Pancreas (tissue), 10 donors: Measurements from ENCODE around the gene HOXD13. TPM values are rescaled to one million over a fixed set of nuclear protein-coding genes. Genes with fewer than 3 reads are reported as not detected.

Experiments used
- ATAC-seq, 4 donors: fragments of 200-7000 bp; cut with Tn5 transposase; one replicate each; pipeline versions ENCODE4 v1.8.0 to v1.9.1; 2020; ENCODE audit warnings: mild to moderate bottlenecking in 4 of 4, moderate library complexity in 4 of 4
- DNase-seq, 6 donors: peaks; one replicate each; pipeline ENCODE4 v3.0.0-alpha.2; 2020
- FAIRE-seq: peaks from 2 replicates; lab custom pipeline; 2012; peaks lifted over from hg19 to GRCh38; lab: Jason Lieb, UNC
- H3K27ac ChIP-seq, 4 donors: fragments of 200-600 bp; sonication (generic); 1 replicate in 3 of 4; 2 replicates in 1 of 4; pipeline versions ENCODE4 v1.5.0 to v1.8.0; 2020
- H3K27me3 ChIP-seq, 4 donors: fragments of 200-600 bp; one replicate each; pipeline ENCODE4 v1.8.0; 2021
- H3K36me3 ChIP-seq, 3 donors: fragments of 200-600 bp; sonication (generic) in 1 of 3; one replicate each; pipeline versions ENCODE4 v1.5.0 to v1.8.0; 2020 to 2021
- H3K4me1 ChIP-seq, 3 donors: fragments of 200-600 bp; one replicate each; pipeline ENCODE4 v1.8.0; 2021
- H3K4me3 ChIP-seq, 4 donors: fragments of 200-600 bp; sonication (generic) in 2 of 4; one replicate each; pipeline versions ENCODE4 v1.5.0 to v1.8.0; 2020 to 2021
- H3K9me3 ChIP-seq, 4 donors: fragments of 200-600 bp; one replicate each; pipeline ENCODE4 v1.8.0; 2021
- WGBS, 2 donors: extraction: QIAGEN DNeasy Blood & Tissue Kit; methylation state at CpG; one replicate each; pipeline ENCODE4 v1.1.7; 2013; 5-methylcytosine and 5-hydroxymethylcytosine counted together
- intact Hi-C, 3 donors: fragments of 100-400 bp; cut with DNase I; formaldehyde crosslinking; loops; one replicate each; pipeline versions ENCODE4 v1.11.1 to v1.14.2; 2022
- polyA plus RNA-seq, 2 donors: library from polyadenylated mRNA; stranded (reverse); fragments of 200-250 nt; gene quantifications; one replicate each; pipeline ENCODE4 v1.2.3, GENCODE V29; 2013
- total RNA-seq, 6 donors: library from RNA; stranded (reverse); fragmentation: NEBNext Ultra II Directional in 4 of 6; extraction: Animal tissue kit (Norgen Biotek cat#: 25700) in 4 of 6; gene quantifications; one replicate each; pipeline versions ENCODE4 v1.2.1 to v1.2.4, GENCODE V29; 2021 to 2023
- TF ChIP-seq, protein P1 (sequence below), 4 donors: fragments of 200-600 bp; sonication (generic) in 3 of 4; IDR thresholded peaks; one replicate each; pipeline versions ENCODE4 v1.5.0 to v1.8.0; 2021; ENCODE audit warnings: antibody characterized with exemption in 4 of 4
- donor health status: healthy with polysubstance abuse.
- donor health status: DM: no; HTN: no; CAD: no; lungs with moderate emphysema.
- donor health status: DM: no; HTN: no; CAD: no.
- donor health status: control.
- donor health status: control.
- donor health status: Bipolar disorder and iron deficiency.
- donor health status: DM: yes; HTN: yes; CAD: no.
- donor health status: DM: no; HTN: no; CAD: no.
- donor health status: DM: no; HTN: no; CAD: no.
- donor health status: DM: yes; HTN: yes; CAD: no.

HOXD13 gene
- total and polyA plus RNA-seq, 8 donors, result not detected

DNA sequence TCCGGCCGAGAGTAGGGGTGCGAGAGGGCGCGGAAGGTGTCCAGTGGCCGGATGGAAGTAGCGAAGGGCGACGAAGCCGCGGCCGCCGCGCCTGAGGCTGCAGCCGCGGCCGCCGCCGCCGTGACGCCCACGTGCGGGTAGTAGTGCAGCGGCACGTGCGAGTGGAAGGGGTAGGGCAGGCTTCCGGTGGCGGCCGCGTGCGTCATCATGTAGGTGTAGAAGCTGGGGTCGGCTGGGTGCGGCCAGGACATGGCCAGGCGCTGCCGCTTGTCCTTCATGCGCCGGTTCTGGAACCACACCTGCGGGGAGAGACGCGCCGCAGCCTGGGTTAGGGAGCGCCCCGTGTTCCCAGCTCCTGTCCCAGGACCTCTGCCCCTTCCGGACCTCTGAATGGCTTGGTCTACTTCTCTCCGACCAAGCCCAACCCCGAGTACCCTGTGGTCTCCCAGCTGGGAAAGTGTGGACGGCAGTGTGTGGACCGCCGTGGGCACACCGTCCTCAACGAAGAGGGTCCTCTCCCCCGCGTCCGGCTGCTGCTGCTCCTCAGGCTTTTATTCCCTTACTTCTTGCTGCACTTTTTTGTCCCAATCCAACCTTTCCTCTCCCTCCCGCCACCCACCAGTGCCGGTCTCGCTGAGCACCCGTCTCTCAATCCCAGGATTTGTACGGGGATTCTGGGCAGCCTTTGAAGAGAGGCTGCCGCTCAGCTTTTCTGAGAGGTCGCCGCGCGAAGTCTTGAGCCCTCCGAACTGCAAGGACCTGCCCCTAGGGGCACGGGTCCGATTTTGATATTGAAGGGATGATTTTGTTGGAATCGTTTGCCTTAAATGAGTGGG lies 11.8 kb upstream of the HOXD13 start:
- intact Hi-C loops, result no loop called here
- peak overlapping the region in 1 of 4 donors; percentile 18 for H3K4me3 ChIP-seq

DNA sequence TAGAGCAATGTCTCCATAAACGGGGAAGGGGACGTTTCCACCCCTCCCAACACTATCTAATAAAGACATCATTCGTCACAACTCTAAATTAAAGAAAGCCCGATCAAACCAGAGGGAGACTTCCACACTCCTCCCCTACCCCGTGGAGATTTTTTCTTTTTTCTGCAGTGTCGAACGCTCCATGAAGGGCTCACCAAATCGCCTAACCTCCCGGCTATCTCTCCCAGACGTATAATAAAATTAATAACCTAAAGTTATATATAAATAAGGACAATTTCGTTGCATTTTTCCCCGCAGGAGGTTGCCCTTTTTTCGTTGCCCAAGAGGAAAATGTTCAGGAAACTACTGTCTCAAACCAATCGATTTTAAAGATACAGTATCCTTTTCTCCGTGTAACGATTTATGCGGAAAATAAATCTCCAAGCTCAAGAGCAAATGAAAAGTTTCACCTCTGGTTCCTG lies 11.1 kb upstream of the HOXD13 start:
- Histone ChIP-seq H3K27me3 (peaks cover 34 to 92% (median 48%) of the 10 kb centered on the region in 4 donors), H3K4me1 (no peaks in the 10 kb centered on the region), H3K9me3 (no peaks in the 10 kb centered on the region), H3K36me3 (no peaks in the 10 kb centered on the region), H3K4me3 (no peak overlapping the region), H3K27ac (no peak overlapping the region)
- intact Hi-C loops, result no loop called here
- no peak for DNase-seq
- no peak for FAIRE-seq
- TF ChIP-seq, protein P1, sequence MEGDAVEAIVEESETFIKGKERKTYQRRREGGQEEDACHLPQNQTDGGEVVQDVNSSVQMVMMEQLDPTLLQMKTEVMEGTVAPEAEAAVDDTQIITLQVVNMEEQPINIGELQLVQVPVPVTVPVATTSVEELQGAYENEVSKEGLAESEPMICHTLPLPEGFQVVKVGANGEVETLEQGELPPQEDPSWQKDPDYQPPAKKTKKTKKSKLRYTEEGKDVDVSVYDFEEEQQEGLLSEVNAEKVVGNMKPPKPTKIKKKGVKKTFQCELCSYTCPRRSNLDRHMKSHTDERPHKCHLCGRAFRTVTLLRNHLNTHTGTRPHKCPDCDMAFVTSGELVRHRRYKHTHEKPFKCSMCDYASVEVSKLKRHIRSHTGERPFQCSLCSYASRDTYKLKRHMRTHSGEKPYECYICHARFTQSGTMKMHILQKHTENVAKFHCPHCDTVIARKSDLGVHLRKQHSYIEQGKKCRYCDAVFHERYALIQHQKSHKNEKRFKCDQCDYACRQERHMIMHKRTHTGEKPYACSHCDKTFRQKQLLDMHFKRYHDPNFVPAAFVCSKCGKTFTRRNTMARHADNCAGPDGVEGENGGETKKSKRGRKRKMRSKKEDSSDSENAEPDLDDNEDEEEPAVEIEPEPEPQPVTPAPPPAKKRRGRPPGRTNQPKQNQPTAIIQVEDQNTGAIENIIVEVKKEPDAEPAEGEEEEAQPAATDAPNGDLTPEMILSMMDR (IDR thresholded peaks at IDR 0.05), result no peak
- 7 to 10% methylated on average over 17 of the region's 17 CpGs for WGBS, 2 donors
- ATAC-seq, result no peak

More for the DNA sequence above, 11.8 kb upstream of the HOXD13 start:
- ATAC-seq (no peak), FAIRE-seq (no peak), DNase-seq (peak in 1 of 6 donors; percentile 66)
- Histone ChIP-seq H3K9me3 (no peaks in the 10 kb centered on the region), H3K27me3 (peaks cover 38 to 92% (median 51%) of the 10 kb centered on the region in 4 donors), H3K27ac (no peak overlapping the region), H3K36me3 (no peaks in the 10 kb centered on the region), H3K4me1 (no peaks in the 10 kb centered on the region)
- WGBS, 2 donors, result 9 to 10% methylated on average over 55 to 68 of the region's 68 CpGs
- TF ChIP-seq, protein P1 (IDR thresholded peaks at IDR 0.05), result no peak

DNA sequence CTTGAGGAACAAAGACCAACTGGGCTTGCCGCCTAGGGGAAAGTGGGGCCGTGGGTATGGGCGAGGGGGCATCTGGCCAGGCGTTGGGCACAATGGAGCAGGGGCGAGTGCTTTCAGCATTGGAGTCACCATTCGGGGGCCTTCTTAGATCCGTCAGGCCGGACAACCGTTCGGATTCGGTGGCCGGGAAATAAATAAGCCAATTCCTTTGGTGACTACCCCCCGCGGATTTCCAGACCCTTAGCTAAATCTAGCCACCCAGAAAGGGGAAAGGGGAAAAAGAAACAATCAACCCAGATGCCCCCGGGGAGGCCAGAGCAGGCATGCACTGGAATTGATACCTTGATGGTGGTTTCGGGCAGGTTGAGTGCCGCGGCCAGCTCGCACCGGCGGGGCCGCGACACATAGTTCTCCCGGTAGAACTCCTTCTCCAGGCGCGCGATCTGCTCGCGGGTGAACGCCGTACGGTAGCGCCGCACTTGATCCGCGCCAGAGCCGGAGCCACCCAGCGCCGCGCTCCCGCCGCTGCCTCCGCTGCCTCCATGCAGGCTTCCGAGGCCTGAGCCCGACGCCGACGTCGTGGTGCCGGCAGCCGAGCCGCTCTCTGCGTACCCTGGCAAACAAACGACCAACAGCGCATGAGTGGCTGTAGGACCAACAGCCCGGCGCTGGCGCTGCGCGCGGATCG lies 10.5 kb upstream of the HOXD13 start:
- Histone ChIP-seq H3K4me3 (no peak overlapping the region), H3K27me3 (peaks cover 28 to 93% (median 47%) of the 10 kb centered on the region in 4 donors), H3K9me3 (no peaks in the 10 kb centered on the region), H3K4me1 (no peaks in the 10 kb centered on the region), H3K36me3 (no peaks in the 10 kb centered on the region), H3K27ac (no peak overlapping the region)
- no peak for FAIRE-seq
- WGBS, 2 donors, result 10 to 11% methylated on average over 58 to 62 of the region's 62 CpGs
- intact Hi-C loops, result no loop called here
- peak in 1 of 6 donors; percentile 60 for DNase-seq
- ATAC-seq, result no peak
- TF ChIP-seq, protein P1 (IDR thresholded peaks at IDR 0.05), result no peak

DNA sequence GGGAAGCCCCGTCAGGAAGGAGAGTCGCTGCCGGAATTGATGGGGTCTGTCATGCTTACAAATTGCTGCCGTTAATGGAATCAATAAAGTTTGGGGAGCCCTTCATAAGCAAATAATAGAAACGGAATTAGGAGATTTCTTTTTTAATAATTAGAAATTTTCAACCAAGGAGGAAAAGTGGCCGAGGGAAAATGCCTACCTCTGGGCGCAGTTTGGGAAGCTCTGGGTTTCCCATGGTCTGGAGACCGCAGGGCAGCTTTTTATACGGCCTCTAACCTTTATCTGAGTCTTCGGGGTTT lies 10.0 kb upstream of the HOXD13 start:
- WGBS, 2 donors, result 11% methylated on average over 10 of the region's 10 CpGs
- Histone ChIP-seq H3K4me1 (no peaks in the 10 kb centered on the region), H3K4me3 (no peak overlapping the region), H3K27ac (no peak overlapping the region), H3K27me3 (peaks cover 23 to 93% (median 45%) of the 10 kb centered on the region in 4 donors), H3K9me3 (no peaks in the 10 kb centered on the region), H3K36me3 (no peaks in the 10 kb centered on the region)
- ATAC-seq (no peak), DNase-seq (no peak), FAIRE-seq (no peak)
- TF ChIP-seq, protein P1 (IDR thresholded peaks at IDR 0.05), result no peak
- intact Hi-C loops, result no loop called here
